Fibroblast of peridontal ligament (primary cell): ENCODE results near the gene GPR75.
A peak's percentile ranks its signal among the peaks of the same experiment; 100 is the strongest.

Source experiments
- DNase-seq: peaks from one replicate; pipeline ENCODE4 v3.0.0-alpha.2; 2010; ENCODE audit errors: extremely low read depth

The GPR75 gene

DNA sequence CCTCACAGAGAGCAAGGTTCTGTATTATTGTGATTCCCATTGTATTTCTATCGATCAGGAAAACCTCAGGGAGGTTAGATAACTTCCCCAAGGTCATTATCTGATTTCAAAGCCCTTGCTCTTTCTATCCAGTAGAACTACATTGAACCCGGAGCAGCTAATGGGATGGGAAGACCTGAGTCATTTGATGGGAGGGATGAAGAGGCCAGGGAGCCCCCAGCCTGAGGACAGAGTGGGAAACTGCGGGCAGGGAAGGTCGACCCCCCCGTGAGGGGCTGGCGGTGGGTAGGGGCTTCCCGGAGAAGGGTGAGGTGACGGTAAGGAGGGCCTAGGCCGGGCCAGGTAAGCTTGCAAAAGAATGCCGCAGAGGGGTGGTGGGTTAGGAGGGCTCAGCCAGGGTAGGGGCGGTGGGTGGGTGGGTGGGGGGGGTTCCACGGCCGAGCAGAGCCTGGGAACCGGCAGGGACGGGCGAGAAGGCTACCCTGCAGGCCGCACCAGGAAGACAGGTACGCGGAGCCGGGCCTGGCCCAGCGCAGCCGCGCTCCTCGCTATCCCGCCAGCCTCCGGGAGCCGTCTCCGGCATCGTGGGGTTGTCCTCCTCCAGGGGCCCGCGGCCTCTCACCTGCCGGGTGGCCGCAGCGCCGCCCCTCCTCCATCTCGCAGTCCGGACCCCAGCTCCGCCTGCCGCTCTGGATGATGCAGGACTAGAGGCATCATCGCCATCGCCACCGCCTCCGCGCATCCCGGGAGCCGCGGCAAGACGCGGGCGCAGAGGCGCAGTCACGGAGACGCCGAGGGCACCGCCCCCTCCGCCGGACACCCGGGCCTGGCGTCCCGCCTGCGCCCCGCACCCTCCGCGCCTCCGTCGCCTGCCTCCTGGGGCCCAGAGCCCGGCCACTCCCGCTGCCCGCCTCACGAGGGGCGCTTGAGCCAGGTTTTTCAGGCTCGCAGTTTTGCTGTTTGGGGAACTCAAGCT is at the start of gene GPR75:
Gene GPR75 (minus strand): TSS at position 762 of the 976 bp plus-strand sequence. CDS start 5,211 bp downstream, outside the sequence.
- DNase-seq = peak; percentile 11

DNA sequence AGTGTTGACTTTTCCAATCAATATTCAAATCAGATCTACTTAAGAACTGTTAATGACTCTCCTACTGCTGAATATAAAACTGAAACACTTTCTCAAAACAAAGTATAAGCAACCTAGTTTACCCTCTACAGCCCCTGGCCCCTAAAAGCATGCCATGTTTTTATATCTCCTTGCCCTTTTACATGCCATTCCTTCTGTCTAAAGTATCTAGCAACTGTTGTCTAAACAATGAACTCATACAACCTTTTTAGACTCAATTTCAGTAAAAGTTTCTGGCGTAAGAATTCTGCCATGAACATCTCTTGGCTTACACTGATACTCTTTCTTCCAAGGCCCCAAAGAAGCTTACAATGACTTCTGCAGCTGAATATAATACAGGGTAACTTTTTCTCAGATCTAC is 47.8 kb upstream of the GPR75 start:
- DNase-seq = no peak

GRCh38 chr2:53905396-53905795 is 45.6 kb upstream of the GPR75 start:
- no peak for DNase-seq

GRCh38 chr2:53903011-53903410 is 43.2 kb upstream of the GPR75 start:
- peak; percentile 13 for DNase-seq

DNA sequence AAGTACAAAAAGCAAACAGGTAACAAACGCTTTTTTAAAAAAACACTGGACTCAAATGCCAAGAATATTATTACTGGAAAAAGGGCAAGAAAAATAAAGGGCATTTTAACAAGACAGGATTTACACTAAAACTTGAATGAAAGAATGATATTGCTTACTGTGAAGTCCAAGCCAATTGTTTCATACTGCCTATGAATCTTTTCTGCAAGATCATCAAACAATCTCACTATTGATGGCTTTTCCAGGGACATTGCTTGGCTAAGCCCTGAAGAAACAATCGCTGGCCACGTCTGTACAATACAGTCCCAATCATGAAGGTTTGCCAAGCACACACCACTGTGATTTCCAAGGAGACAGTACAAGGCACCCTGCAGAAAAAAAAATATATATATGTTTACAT is 41.4 kb upstream of the GPR75 start:
- DNase-seq = no peak

GRCh38 chr2:53896864-53897263 is 37.1 kb upstream of the GPR75 start:
- DNase-seq = peak; percentile 68

GRCh38 chr2:53886406-53887280 is 26.9 kb upstream of the GPR75 start:
- no peak for DNase-seq

- no peak for DNase-seq
Measured at GRCh38 chr2:53884883-53885282, 25.1 kb upstream of the GPR75 start.

GRCh38 chr2:53881986-53882385 is 22.2 kb upstream of the GPR75 start:
- no peak for DNase-seq

- DNase-seq = no peak
Measured at GRCh38 chr2:53881360-53881759, 21.6 kb upstream of the GPR75 start.

- DNase-seq = peak; percentile 75
Measured at GRCh38 chr2:53880756-53881155, 21.0 kb upstream of the GPR75 start.

DNA sequence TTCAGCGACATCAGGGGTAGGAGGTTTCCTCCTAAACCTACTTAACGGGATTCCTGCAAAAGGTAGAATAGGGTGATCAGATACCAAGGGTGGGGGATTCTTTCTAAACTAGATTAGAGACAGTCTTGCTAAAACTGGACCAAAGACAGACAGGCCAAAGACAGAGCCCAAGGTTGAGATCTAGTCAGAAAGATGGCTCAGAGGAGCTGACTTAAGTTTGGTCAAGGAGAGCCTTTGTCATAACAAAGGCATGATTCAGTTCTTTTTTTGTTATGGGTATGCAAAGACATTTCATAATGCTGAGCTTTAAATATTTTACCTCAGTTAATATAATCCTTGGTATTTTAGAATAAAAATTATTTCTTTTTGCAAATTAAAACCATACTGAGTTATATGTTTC is 17.8 kb upstream of the GPR75 start:
- DNase-seq = peak; percentile 5

- no peak for DNase-seq
Measured at GRCh38 chr2:53877112-53877511, 17.3 kb upstream of the GPR75 start.

GRCh38 chr2:53874401-53874950 is 14.7 kb upstream of the GPR75 start:
- no peak for DNase-seq

DNA sequence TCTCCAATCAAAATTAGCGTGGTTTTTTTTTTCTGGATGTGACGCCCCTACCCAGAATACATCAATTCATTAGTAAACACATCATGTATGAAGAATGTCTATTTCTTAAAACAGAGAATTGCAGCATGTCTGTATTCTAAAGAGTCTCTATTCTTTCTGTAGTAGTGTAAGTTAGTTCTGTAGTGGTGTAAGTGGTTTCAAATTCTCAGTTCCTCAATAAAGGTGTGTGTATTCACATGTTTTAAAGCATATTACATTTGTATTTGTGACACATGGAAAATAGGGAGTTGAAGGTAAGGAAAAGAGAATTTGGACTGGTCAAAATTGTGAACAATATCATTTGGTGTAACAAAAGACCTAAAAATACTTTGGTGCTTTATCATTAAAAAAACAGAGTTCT is 8.0 kb upstream of the GPR75 start:
- no peak for DNase-seq

GRCh38 chr2:53867169-53867568 is 7.4 kb upstream of the GPR75 start:
- no peak for DNase-seq

DNA sequence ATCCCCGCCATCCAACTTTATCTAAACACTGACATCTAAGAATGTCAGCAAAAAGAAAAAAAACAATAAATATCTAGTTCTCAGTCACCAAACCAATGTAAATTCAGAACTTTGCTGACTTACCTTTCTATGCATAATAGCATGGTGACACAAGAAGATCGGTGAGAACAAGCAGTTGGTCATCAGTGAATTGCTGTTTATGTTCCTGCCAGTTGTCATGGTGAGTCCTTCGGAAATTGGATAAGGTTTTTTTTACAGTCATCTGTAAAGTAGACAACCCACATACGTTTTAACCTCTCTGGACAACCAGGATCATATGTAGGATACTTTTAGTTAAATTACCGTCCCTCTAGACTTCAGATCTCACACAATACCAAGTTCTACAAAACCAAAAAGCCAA is 6.2 kb upstream of the GPR75 start:
- DNase-seq = no peak

DNA sequence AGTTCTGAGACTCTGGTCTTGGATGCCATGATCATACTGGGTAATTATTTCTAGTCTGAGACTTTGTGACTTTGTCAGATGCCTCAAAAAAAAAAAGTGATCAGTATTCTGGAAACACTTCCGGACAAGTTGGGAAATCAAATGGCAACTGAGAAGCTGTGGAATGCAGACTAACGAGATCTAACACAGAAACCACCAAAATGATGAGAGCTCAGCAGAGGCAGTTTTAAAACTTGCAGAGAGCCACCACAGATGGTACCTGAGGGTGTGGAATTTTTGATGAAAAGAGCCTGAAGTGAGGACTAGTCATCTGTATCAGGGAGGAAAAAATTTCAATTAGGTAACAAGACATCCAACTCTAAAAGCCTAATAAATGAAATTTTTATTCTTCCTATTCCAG is 5.5 kb upstream of the GPR75 start:
- no peak for DNase-seq

GRCh38 chr2:53863538-53864227 is 3.9 kb upstream of the GPR75 start:
- DNase-seq = no peak

DNA sequence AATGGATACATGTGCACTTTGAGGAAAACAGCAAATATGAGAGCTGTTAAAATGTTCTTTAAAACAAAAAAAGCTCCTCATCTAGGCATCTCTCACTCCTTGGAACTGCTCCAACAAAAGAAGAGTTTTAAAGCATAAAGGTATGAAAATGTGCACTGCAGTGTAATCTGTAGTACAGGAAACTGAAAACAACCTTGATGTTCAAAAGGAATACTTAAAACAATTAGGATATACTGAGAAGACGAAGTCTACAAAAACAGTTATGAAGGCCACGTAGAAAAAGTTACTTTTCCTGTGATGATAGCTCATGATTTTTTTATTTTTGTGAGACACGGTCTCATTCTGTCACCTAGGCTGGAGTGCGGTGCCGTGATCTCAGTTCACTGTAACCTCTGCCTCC is 2.1 kb upstream of the GPR75 start:
- no peak for DNase-seq

DNA sequence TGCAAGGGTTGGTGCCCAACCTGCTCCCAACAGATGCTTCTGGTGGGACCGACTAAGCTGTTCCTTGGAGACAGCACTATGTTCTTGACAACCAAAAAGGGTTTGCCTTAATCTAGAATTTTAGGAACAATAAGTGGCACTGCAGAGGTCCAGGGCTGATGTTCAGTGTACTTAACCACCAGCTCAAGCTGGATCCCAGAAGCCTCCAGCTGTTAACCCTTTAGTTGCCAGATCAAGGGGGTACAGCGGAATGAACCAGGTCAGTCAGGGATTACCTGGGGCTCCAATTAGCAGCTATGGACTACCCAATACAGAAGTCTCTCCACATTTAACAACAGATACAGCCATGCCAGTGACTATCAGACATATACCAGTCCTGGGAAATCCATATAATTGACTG is 3.5 kb downstream of the GPR75 start:
- DNase-seq = no peak

GRCh38 chr2:53854678-53855077 is 5.1 kb downstream of the GPR75 start:
- no peak for DNase-seq
